HG03039 (cell line): ENCODE results near the gene TUBB.
A peak's percentile ranks its signal among the peaks of the same experiment; 100 is the strongest.

Experiments used
- ATAC-seq: cut with Tn5 transposase; IDR thresholded peaks from one replicate; pipeline ENCODE4 v1.9.1; 2021; ENCODE audit warnings: mild to moderate bottlenecking, moderate library complexity; ENCODE audit not compliant: unreplicated experiment

TUBB gene

GRCh38 chr6:30687659-30688431 is 32.3 kb upstream of the TUBB start:
- ATAC-seq, result no peak

DNA sequence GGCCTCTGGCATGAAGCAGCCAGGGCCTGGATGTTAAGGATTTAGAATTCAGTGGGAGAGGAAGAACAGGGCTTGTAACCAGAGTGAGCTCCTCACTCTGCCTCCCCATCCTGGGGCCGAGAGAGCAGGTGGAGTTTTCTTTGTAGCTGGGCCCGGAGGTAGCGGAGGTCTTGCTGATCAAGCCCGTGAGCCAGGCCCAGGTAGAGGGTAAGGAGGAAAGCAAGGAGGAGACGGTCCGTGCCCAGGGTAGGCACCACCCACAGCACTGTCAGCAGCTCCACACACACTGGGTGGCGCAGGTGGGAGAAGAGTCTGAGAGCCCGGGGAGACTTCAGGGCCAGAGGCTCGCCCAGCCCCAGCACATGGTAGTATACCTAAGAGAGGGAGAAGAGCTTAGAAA is 31.6 kb upstream of the TUBB start:
- no peak for ATAC-seq

DNA sequence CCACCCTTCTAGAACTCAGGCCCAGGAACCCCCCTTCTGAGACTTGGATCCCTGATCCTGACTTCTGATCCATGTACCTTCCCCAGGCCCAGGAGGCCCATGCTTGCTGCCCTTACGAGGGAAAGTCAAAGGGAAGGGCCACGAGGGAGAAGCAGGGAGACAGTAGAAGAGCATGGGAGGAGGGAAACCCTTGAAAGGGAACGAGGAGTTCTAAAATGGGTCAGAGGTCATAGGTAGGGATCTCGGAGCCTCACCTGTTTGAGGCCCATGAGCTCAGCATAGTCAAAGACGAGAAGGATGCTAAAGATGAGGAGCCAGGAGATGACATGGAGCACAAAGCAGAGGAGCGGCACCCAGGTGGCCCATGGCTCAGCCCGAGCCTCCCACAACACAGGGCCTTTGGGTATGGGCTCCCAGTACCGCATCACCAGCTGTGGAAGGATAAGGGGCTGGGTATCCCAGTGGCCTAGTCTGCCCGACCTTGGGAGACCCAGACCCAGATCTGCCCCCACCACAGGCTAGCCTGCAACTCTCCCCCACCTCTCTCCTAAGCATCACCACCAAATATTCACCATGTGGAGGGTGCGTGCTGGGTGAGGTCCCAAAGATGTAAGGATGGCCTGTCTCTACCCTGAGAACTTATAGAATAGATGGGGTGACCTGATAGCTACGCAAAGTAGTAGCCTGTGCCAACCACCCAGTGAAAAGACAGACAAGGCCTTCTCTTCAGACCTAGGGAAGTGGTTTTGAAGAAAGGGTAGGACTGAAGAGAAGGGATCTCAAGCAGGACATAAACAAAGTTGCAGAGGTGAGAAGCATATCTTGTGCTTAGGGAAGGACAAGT is 30.9 kb upstream of the TUBB start:
- no peak for ATAC-seq

GRCh38 chr6:30689985-30690384 is 30.2 kb upstream of the TUBB start:
- ATAC-seq, result no peak

DNA sequence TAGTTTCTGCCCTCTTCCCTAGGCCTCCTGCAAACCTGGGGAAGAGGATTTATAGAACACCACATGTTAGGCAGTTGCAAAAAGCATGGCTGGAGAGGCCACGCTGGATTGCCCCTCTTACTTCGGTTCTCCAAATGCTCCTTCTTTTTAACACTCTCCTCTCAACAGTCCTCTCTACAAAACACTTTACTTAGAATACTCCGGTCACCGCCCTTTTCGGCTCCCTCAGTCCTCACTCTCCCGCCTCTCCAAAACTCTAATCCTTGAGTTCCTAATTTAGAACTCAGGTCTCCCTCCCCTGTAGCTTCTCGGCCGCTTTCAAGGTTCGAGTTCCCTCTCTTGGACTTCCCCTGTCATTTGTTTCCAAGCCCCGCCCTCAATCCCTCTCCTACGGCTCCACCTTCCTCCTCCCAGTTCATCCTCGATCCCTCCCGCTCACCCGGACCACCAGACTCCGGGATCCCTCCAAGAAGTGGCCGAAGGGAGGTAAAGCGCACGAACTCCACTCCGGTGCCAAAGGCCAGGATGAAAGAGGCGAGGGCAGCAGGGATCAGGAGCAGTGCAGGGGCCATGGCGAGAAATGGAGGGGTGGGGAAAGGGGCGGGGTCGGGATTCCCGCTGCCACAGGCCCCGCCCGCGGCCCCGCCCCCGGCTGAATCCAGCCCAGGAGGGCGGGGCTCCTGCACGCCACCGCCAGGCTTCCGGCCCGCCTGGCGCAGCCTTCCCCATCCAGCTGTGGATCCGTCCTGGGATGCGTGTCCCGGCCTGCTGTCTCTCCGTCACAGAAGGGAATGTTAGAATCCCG is 29.5 kb upstream of the TUBB start, which contains the start of gene NRM:
Gene NRM, minus strand, starts transcription at position 582 of the 805 bp plus-strand sequence. Its CDS starts 10 bp downstream, at position 572.
- ATAC-seq, result peak; percentile 39

- ATAC-seq, result no peak
Observed at GRCh38 chr6:30691208-30691847, 28.8 kb upstream of the TUBB start.

DNA sequence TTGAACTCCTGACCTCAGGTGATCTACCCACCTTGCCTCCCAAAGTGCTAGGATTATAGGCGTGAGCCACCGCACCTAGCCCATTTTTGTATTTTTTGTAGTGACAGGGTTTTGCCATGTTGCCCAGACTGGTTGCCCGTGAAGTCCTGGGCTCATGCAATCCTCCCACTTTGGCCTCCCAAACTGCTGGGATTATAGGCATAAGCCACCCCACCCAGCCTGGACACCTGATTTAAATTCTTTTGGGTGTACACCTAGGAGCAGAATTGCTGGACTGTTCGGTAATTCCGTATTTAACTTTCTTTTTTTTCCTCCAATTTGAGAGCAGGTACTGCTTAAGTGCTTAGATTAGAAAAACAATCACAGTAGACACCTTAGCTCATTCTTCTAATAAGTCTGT is 23.7 kb upstream of the TUBB start:
- no peak for ATAC-seq

GRCh38 chr6:30700340-30700739 is 19.8 kb upstream of the TUBB start:
- ATAC-seq, result no peak

DNA sequence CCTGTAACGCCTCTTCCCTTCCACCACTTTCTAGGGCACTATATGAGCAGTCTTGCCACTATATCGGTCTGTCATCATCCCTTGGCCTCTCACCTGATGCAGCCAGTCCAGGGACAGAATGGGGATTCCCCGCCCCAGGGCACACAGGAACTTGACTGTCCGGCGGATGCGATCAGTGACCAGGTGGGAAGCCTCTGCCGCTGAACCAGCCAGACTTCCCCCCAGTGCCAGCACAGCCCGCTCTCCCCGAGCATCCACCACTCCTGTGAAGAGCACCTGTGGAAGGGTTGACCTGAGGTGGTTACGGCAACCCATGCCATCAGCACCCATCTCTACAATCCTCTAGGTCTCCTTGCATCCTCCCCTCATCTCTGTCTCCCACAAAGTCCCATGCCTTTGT is 17.1 kb upstream of the TUBB start:
- no peak for ATAC-seq

- no peak for ATAC-seq
Observed at GRCh38 chr6:30703821-30704220, 16.3 kb upstream of the TUBB start.

- ATAC-seq, result no peak
Observed at GRCh38 chr6:30705620-30706019, 14.5 kb upstream of the TUBB start.

DNA sequence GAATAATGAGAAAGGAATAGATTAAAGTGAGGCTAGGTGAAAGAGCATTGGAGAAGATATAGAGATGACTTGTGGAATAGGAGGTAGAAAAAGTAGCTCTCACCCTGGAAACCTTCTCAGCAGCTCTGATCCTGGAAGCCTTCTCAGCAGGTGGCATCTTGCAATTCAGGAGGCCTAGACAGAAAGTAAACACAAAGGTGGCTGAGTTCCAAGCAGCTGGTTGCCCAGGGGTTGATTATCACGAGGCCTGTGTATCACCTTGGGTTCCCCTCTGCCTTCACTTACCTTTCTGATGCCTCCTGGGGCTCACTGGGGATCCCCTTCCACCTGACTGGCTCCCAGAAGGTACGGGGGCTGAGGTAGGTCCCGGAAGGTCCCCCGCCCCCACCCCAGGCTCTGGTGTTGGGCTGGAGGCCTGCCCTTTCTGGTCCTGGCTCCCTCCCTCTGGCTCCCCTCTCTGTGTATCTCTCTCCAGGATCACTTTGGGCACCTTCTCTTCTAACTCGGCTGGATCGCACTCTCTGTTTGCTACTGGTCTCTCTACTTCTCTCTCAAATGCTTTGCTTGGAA is 12.8 kb upstream of the TUBB start:
- ATAC-seq, result no peak

GRCh38 chr6:30709101-30709868 is 10.9 kb upstream of the TUBB start:
- ATAC-seq, result no peak

GRCh38 chr6:30711758-30712380 is 8.3 kb upstream of the TUBB start:
- ATAC-seq, result no peak

DNA sequence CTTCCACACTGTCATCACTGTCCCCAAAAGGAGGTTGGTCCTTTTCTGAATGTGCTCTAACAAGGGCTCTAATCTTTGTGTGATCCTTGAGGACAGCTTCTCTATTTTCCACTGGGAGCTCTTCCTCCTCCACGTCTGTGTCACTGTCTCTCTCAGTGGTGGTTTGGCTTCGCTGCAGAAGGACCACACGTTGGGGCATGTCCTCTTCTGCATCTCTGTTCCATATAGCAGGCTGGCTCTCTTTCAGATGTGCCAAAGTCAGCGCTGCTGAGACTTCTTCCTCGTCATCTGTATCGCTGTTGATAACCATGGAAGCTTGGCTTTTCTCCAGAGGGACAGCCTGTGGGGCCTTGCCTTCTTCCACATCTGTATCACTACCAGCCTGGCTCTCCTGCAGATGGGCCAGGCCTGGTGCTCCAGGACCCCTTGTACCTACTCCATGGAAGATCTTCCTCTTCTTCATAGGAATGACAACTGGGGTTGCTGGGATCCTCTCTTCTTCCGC is 7.7 kb upstream of the TUBB start:
- no peak for ATAC-seq

GRCh38 chr6:30714263-30714662 is 5.9 kb upstream of the TUBB start:
- ATAC-seq, result no peak

DNA sequence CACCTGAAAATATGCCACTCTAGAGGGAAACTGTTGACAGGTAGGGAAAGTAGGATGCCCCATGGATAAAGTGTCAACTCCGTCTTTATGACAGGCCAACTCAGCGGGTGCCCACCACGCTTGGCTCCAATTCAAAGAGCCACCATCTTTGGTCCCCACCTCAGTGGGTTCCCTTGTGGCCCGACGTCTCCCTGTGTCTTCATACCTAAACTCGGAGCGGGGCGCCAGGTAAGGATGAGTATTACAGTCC is 3.3 kb upstream of the TUBB start:
- no peak for ATAC-seq

DNA sequence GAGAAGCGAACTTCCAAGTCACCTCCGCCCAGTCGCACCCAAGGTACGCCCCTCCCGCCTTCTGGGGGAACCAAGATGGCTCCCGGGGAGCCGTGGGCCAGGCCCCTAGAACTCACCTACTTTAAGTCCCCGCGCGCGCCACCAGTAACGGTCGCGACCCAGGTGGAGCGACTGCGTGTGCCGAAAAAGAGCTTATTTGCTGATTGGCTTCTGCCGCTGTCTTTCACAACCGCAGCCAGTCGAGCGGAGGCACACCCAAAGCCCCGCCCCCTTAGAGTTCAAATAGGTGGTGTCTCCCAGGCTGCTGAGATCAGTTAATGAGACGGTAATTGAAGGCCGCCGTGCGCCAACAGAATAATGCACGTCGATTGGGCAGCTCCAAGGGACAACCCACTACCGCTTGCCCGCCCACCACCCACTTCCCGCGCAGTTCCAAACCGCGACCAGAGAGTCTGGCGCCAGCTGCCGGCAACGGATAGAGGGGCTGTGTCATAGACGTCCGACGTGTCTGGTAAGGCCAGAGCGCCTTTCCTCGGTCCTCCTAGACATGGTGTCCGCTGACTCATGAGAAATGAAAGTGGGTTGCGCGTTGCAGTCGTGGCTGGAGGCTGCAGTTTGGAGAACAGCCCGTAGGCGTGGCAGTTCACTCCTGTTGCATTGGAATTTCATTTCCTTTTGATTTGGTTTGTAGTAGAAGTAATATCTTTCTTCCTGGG is 2.9 kb upstream of the TUBB start, which contains the start of gene MDC1:
Gene MDC1, minus strand, starts transcription at position 153 of the 716 bp plus-strand sequence. CDS start 2,106 bp downstream, outside the sequence.
- peak; percentile 55 for ATAC-seq
